NCI-H345 treated with DMSO at 0.1 percent for 48 hours (cell line): ENCODE measurements around the gene IL13.

Experiments used
- DNase-seq: peaks from one replicate; lab custom pipeline; 2025; ENCODE audit not compliant: unreplicated experiment; lab: John Stamatoyannopoulos, UW

IL13 gene

GRCh38 chr5:132669966-132670882, 12.3 kb downstream of the IL13 start:
- no peak for DNase-seq

DNA sequence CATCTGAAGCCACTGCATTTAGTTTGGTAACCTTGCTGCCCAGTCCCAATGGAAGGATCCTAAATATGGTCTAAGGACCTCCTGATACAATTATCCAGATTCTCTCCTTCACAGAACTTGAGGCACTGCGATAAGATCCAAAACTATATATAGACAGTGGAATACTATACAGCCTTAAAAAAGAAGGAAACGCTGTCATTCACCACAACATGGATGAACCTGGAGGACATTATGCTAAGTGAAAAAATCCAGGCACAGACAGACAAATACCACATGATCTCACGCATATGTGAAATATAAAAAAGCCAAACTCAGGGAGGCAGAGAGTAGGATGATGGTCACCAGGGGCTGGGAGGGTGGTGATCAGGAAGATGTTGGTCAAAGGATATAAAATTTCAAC, 13.0 kb downstream of the IL13 start:
- DNase-seq, result no peak

- no peak for DNase-seq
These were observed 15.5 kb downstream of the IL13 start for GRCh38 chr5:132673488-132673887.

GRCh38 chr5:132673939-132674630, 16.1 kb downstream of the IL13 start, which contains the start of gene IL4:
IL4 (plus strand) TSS chr5:132673989; CDS start chr5:132674051, 62 bp downstream.
- no peak for DNase-seq

DNA sequence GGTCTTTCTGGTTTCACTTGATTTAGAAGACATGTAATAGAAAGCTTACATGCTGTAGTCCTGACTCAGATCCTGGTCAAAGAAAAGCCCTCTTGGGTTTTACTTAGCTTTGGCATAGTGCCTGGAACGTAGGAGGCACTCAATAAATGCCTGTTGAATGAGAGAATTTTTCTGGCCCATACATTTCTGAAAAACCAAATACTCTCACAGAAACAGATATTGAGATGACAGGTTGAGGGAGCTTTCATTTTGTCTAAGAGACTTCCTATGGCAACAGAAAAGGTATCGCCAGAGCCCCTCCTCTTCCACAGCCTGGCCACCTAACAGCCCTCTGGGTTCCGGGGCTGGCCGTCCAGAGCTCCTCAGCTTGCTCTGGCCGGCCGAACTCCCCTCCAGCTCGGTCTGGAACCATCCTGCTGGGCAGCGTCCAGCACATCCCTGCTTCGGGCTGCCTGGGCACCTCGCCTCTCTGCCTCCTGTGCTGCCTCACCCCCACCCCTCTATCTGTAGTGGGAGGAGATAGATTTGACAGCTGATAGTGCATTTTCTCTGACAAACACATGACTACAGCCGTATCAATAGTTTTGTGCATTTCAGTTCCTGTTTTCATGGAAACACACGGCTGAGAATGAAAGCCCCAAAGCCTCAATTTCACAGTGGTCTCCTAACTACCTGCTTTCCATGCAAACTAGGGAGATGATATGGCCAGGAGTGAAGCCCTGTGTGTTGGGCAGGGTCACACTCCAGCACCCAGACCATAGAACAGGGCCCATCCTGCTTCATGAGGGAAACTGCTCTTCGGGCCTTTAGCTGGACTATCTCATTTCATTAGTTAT, 16.9 kb downstream of the IL13 start:
- no peak for DNase-seq

- no peak for DNase-seq
These were observed 18.1 kb downstream of the IL13 start for GRCh38 chr5:132675936-132676689.

DNA sequence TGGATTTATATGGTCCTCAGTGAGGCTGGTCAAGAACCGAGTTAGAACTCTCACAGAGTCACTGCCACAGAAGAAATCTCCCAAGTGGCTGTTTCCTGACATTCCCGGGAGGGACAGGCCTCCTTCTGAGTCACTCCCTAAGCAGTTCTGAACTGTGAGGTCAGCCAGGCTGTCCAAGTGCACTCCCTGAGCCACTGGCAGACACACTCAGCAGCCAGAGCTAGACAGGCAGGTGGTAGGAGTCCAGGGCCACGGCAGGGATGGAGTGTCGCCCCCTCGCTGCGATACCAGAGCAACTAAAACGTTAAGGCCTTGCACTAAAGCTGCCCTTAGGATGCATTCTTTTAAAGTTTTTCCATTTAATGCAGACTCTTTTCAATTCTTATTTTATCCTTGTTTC, 19.2 kb downstream of the IL13 start:
- DNase-seq, result no peak

DNA sequence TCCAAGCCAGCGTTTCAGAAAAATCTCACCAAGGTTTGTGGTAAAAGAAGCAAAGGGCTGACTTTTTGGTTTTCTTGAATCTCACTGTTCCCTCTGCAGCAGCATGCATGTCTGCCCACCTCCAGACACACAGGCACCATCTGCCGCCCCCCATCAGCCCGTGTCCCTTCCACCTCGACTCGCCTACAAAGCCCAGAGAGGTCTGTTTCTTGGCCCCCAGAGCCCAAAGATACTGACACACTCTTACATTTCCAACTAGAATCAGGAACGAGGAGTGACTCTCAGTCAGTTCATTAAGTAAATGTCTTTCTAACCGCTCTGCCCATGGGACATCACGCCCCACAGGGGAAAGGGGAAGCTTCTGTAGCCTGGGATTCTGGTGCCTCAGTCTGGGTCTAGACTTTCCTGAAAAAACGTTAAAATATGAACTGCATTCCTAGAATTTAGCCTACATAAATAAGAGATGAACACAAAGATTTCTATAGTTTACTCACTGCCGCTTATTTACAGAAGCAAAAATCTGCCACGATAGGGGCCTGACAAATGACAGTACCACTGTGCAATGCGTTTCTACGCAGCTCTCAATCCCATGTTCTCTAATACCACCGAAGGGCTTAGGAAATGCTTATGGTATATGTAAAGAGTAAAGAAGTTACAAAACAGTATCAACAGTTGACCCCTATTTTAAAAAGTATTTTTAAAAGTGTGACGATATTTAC, 19.9 kb downstream of the IL13 start:
- DNase-seq, result no peak

DNA sequence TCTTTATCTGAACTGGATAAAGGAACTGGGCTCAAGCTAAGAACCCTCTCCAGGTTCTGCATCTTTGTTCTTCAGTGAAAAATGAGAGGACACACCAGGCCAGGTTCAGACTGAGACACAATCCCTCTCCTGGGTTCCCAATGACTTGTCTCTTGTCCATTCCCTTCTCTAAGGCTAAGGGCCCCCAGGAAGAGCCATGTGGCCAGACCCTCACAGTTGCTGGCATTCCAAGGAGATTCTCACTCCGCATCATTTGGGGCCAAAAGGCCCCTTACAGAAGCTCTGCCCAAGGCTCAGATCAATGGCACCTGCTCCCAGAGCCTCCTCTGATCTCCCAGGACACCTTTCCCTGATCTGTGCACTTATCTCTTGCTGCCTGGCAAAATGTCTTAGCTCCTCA, 20.8 kb downstream of the IL13 start:
- no peak for DNase-seq

GRCh38 chr5:132679166-132679565, 21.2 kb downstream of the IL13 start:
- DNase-seq, result no peak

DNA sequence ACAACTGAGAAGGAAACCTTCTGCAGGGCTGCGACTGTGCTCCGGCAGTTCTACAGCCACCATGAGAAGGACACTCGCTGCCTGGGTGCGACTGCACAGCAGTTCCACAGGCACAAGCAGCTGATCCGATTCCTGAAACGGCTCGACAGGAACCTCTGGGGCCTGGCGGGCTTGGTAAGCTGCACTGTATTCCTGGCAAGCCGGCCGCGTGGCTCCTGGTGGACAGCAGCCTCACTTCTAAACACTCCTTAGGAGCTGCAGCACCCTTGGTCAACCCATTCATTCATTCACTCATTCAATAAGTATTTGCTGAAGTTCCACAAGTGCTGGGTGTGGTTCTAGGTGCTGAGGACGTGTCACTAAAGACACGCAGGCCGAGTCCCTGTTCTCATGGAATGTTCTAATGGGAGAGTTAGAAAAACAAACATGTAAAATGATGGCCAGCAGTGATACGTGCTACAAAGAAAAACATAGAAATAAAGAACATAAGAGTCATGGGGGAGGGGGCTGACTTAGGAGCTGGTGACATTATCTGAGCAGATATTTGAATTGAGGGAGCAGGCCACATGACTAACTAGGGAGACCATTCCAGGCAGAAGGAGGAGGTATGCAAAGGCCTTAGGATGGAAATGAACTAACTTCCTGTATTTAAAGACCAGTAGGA, 21.9 kb downstream of the IL13 start:
- no peak for DNase-seq

DNA sequence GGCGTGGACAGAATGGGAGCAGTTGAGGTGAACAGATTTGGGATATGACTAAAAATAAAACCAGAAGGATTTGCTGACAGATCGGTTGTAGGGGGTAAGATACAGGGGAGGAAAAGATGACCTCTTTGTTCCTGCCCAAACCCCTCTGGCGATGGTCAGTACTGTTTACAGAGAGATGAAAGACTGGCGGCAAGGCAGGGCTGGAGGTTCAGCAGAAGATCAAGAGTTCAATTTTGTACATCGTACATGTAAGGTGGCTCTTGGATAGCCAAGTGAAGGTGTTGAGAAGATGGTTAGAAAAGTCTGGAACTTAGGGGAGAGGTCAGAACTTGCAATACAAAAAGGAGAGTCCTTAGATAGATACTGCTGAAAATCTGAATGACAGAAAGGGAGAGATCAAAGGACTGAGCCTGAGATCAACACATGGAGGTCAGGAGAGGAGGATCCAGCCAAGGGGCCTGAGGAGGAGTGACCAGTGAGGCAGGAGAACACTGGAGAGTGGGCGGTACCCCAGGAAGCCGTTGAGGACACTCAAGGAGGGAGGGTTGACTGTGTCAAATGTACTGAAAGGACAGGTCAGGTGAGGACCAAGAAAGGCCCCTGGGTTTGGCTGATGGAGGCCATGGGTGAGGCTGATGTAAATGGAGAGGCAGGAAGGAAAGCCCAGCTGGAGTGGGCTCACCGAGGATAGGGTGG, 23.0 kb downstream of the IL13 start:
- no peak for DNase-seq

- no peak for DNase-seq
These were observed 23.5 kb downstream of the IL13 start for GRCh38 chr5:132681476-132681831.

GRCh38 chr5:132681983-132682382, 24.0 kb downstream of the IL13 start:
- no peak for DNase-seq

DNA sequence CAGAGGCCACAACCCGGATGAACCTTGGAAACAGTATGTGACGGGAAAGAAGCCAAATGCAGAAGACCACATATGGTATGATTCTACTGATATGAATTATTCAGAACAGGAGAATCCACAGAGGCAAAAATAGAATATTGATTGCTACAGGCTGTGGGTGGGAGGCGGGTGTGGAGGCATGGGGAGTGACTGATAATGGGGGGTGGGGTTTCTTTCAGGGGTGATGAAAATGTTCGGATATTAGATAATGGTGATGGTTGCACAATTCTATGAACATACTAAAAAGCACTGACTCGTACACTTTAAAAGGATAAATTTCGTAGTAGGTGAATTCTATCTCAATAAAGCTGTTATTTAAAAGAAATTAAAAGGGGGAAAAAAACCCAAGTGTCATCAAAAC, 26.5 kb downstream of the IL13 start:
- no peak for DNase-seq

GRCh38 chr5:132684922-132685720, 27.1 kb downstream of the IL13 start:
- no peak for DNase-seq

GRCh38 chr5:132686193-132686592, 28.2 kb downstream of the IL13 start:
- no peak for DNase-seq

DNA sequence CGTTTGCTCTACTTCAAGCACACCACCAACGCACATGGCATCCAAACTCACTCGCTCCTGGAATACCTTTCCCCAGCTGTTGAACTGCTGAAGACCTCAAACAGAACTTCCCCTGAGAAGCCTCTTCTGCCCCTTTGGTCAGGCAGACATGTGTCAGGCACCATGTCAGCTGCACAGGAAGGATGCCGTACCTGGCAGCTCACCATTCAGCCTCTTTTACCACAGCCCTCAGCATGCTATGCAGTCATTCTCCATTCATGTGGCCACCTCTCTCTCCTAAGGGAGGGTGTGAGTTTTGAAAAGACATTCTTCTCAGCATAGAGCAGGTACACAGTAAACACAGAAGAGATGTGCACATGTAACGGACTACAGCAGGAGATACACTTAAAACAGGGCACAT, 30.0 kb downstream of the IL13 start:
- DNase-seq, result no peak
